Measurements from ENCODE around the gene SYVN1.

The SYVN1 gene

DNA sequence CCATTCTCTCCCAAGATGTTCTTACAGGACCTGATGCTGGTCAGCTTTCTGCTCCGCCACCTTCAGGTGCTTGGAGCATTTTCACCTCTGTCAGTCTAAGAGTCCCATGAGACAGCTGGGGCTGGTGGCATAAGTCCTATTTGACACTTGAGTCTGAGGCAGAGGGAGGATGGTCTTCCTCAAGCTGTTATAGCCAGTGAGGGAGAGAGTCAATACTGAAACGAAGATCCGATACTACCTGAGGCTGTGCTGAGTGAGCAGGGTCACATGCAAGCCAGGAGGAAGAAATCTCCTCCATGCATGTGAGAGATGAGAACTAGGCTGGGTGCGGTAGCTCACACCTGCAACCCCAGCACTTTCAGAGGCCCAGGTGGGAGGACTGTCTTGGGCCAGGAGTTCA, 44.7 kb downstream of the SYVN1 start:
- H3K9ac ChIP-seq (ENCODE audit: low read depth in 1 of 2, low read length in 2 of 2), result no peak overlapping the region
- H3K4me1 ChIP-seq (ENCODE audit: control insufficient read depth in 2 of 2, insufficient read depth in 2 of 2, low read length in 2 of 2), result peaks cover 5 to 10% of the 10 kb centered on the region in 2 donors
- H3K27ac ChIP-seq (ENCODE audit: low read depth in 2 of 2, low read length in 2 of 2), result no peak overlapping the region
- peaks cover 38 to 47% of the 10 kb centered on the region in 2 donors for H3K36me3 ChIP-seq (ENCODE audit: control insufficient read depth in 2 of 2, insufficient read depth in 2 of 2, low read length in 2 of 2)
- H3K9me3 ChIP-seq (ENCODE audit: control insufficient read depth in 2 of 2, low read length in 2 of 2), result no peaks in the 10 kb centered on the region
- no peak overlapping the region for H3K4me3 ChIP-seq (ENCODE audit: low read length in 2 of 2)
- no peaks in the 10 kb centered on the region for H3K27me3 ChIP-seq (ENCODE audit: control insufficient read depth in 2 of 2, insufficient read depth in 2 of 2, low read length in 2 of 2)

DNA sequence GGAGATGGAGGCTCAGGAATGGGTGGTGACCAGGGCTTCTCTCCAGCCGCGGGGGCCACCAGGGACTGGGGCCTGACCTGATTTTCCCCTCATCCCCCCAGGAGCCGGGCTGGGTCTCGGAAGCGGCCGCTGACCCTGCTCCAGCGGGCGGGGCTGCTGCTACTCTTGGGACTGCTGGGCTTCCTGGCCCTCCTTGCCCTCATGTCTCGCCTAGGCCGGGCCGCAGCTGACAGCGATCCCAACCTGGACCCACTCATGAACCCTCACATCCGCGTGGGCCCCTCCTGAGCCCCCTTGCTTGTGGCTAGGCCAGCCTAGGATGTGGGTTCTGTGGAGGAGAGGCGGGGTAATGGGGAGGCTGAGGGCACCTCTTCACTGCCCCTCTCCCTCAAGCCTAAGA, 46.5 kb downstream of the SYVN1 start:
- Histone ChIP-seq H3K4me1 (ENCODE audit: control insufficient read depth in 2 of 2, insufficient read depth in 2 of 2, low read length in 2 of 2) (peaks cover 13 to 21% of the 10 kb centered on the region in 2 donors), H3K9ac (ENCODE audit: low read depth in 1 of 2, low read length in 2 of 2) (no peak overlapping the region), H3K36me3 (ENCODE audit: control insufficient read depth in 2 of 2, insufficient read depth in 2 of 2, low read length in 2 of 2) (peaks cover 38 to 47% of the 10 kb centered on the region in 2 donors), H3K27me3 (ENCODE audit: control insufficient read depth in 2 of 2, insufficient read depth in 2 of 2, low read length in 2 of 2) (no peaks in the 10 kb centered on the region), H3K27ac (ENCODE audit: low read depth in 2 of 2, low read length in 2 of 2) (no peak overlapping the region), H3K9me3 (ENCODE audit: control insufficient read depth in 2 of 2, low read length in 2 of 2) (no peaks in the 10 kb centered on the region), H3K4me3 (ENCODE audit: low read length in 2 of 2) (no peak overlapping the region)

DNA sequence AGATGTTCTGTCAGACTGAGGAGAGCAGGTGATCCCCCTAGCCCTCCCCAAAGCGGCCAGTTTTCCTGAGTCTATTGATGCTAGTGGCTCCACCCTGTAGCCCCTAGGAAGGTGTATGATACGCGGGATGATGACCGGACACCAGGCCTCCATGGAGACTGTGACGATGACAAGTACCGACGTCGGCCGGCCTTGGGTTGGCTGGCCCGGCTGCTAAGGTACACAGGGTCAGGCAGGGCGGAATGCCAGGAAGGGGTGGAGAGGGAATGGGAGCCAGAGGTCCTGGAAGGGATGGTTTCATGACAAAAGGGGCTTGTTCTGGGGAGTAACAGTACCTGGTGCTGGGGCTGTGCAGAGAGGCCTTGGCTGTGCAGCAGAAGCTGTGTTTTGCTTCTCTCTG, 47.1 kb downstream of the SYVN1 start:
- H3K9me3 ChIP-seq (ENCODE audit: control insufficient read depth in 2 of 2, low read length in 2 of 2), result no peaks in the 10 kb centered on the region
- H3K36me3 ChIP-seq (ENCODE audit: control insufficient read depth in 2 of 2, insufficient read depth in 2 of 2, low read length in 2 of 2), result peaks cover 38 to 47% of the 10 kb centered on the region in 2 donors
- peaks cover 13 to 21% of the 10 kb centered on the region in 2 donors for H3K4me1 ChIP-seq (ENCODE audit: control insufficient read depth in 2 of 2, insufficient read depth in 2 of 2, low read length in 2 of 2)
- no peaks in the 10 kb centered on the region for H3K27me3 ChIP-seq (ENCODE audit: control insufficient read depth in 2 of 2, insufficient read depth in 2 of 2, low read length in 2 of 2)
- no peak overlapping the region for H3K9ac ChIP-seq (ENCODE audit: low read depth in 1 of 2, low read length in 2 of 2)
- no peak overlapping the region for H3K27ac ChIP-seq (ENCODE audit: low read depth in 2 of 2, low read length in 2 of 2)
- no peak overlapping the region for H3K4me3 ChIP-seq (ENCODE audit: low read length in 2 of 2)

DNA sequence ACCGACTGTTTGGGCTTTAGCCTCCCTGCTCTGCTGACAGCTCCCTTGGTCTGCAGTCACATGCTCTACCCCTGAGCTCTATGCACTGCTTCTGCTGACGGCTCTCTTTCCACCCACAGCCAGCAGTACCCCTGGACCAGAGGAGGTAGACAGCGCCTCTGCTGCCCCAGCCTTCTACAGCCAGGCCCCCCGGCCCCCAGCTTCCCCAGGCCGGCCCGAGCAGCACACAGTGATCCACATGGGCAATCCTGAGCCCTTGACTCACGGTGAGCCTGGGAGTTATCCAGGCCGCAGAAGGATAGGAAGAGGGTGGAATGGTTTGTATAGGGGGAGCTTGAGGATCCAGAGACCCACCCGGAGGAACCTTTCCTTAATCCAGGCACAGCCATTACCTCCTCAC, 47.5 kb downstream of the SYVN1 start:
- Histone ChIP-seq H3K4me1 (ENCODE audit: control insufficient read depth in 2 of 2, insufficient read depth in 2 of 2, low read length in 2 of 2) (peaks cover 13 to 21% of the 10 kb centered on the region in 2 donors), H3K36me3 (ENCODE audit: control insufficient read depth in 2 of 2, insufficient read depth in 2 of 2, low read length in 2 of 2) (peaks cover 38 to 47% of the 10 kb centered on the region in 2 donors), H3K4me3 (ENCODE audit: low read length in 2 of 2) (no peak overlapping the region), H3K9ac (ENCODE audit: low read depth in 1 of 2, low read length in 2 of 2) (no peak overlapping the region), H3K9me3 (ENCODE audit: control insufficient read depth in 2 of 2, low read length in 2 of 2) (no peaks in the 10 kb centered on the region), H3K27ac (ENCODE audit: low read depth in 2 of 2, low read length in 2 of 2) (no peak overlapping the region), H3K27me3 (ENCODE audit: control insufficient read depth in 2 of 2, insufficient read depth in 2 of 2, low read length in 2 of 2) (no peaks in the 10 kb centered on the region)

DNA sequence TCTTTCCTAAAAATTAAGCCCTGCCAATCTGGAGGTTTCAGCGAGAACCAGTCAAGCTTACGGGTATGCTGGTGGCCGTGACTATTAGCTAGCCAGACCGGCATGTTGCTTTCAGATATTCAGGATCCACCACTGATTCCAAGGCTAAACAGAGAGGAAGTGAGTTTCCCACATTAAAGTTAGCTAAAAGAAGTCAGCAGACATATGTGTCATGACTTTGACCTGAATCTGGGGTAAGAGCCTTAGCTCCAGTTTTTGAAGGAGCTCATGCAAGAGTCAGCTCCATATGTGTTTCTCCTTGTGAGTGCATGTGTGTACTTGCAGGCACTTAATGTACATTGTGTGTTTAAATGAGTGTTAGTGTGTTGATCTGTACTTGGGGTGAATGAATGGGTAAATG, 48.9 kb downstream of the SYVN1 start:
- Histone ChIP-seq H3K9me3 (ENCODE audit: control insufficient read depth in 2 of 2, low read length in 2 of 2) (no peaks in the 10 kb centered on the region), H3K27me3 (ENCODE audit: control insufficient read depth in 2 of 2, insufficient read depth in 2 of 2, low read length in 2 of 2) (no peaks in the 10 kb centered on the region), H3K9ac (ENCODE audit: low read depth in 1 of 2, low read length in 2 of 2) (no peak overlapping the region), H3K36me3 (ENCODE audit: control insufficient read depth in 2 of 2, insufficient read depth in 2 of 2, low read length in 2 of 2) (peaks cover 38 to 47% of the 10 kb centered on the region in 2 donors), H3K4me3 (ENCODE audit: low read length in 2 of 2) (no peak overlapping the region), H3K4me1 (ENCODE audit: control insufficient read depth in 2 of 2, insufficient read depth in 2 of 2, low read length in 2 of 2) (peaks cover 13 to 21% of the 10 kb centered on the region in 2 donors), H3K27ac (ENCODE audit: low read depth in 2 of 2, low read length in 2 of 2) (no peak overlapping the region)

DNA sequence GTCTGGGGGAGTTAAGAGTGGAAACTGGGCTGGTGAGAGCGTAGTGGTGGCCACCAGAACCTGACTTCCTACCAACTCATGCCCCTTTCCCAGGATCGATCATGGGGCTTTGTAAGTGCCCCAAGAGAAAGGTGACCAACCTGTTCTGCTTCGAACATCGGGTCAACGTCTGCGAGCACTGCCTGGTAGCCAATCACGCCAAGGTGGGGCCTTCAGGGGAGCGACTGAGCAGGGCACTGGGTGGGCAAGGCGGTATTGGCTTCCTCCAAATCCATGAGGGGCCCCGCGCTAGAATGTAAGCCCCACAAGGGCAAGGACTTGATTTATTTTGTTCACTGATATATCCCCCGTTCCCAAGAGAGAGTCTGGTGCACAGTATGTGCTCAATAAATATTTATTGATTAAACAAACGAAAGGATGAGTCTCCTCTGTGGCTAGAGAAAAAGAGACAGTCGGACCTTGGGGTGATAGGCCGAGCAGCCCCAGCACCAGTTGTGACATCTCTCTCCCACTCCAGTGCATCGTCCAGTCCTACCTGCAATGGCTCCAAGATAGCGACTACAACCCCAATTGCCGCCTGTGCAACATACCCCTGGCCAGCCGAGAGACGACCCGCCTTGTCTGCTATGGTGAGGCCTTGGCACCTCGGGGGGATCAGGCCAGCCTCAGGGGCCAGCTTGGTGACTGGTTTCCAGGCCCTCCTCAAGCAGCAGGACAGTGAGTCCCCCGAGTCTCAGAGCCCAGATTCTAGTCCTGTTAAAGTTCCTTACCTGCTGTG, 49.5 kb downstream of the SYVN1 start:
- Histone ChIP-seq H3K27me3 (ENCODE audit: control insufficient read depth in 2 of 2, insufficient read depth in 2 of 2, low read length in 2 of 2) (no peaks in the 10 kb centered on the region), H3K27ac (ENCODE audit: low read depth in 2 of 2, low read length in 2 of 2) (peak overlapping the region; percentile 89 to 96), H3K4me3 (ENCODE audit: low read length in 2 of 2) (peak overlapping the region; percentile 70 to 97), H3K9ac (ENCODE audit: low read depth in 1 of 2, low read length in 2 of 2) (peak overlapping the region; percentile 75 to 96), H3K4me1 (ENCODE audit: control insufficient read depth in 2 of 2, insufficient read depth in 2 of 2, low read length in 2 of 2) (peaks cover 13 to 21% of the 10 kb centered on the region in 2 donors), H3K36me3 (ENCODE audit: control insufficient read depth in 2 of 2, insufficient read depth in 2 of 2, low read length in 2 of 2) (peaks cover 38 to 47% of the 10 kb centered on the region in 2 donors), H3K9me3 (ENCODE audit: control insufficient read depth in 2 of 2, low read length in 2 of 2) (no peaks in the 10 kb centered on the region)

DNA sequence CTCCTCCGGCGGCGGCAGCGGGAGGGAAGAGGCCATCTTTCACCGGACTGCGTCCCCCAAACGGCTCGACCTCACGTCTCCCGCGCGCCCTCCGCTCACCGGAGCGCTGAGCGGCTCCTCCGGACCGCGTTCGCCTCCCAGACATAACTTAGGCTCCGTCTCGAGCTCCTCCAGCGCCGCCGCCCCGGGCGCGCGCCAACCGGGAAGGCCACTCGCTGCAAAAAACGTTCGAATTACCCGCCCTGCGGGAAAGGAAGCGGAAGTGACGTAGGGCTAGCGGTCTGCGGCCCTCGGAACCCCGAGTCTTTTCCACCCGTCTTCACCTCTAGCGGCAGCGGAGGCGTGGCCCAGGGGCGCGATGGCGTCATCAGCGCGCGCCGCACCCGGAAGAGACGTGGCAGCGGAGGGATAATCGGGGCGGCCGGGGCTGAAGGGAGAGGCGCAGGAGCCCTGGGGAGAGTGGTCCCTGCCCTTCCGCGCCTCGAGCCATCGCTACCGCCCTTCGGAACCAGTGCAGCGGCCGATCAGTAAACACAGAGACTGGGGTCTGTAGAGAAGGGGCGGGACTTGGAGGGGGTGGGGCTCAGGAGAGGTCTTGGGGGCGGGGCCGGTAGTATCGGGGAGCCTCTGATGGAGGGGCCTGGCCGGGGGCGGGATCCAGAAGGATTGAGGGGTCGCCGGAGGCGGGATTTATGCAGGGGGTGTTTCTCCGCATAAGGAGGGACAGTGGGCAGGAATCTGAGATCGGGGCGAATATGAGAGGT, 50.3 kb downstream of the SYVN1 start, which contains the start of the genes CDCA5 and ZFPL1:
CDCA5 (minus strand) TSS at position 207 of the 764 bp plus-strand sequence; CDS start at position 145, 62 bp downstream.
ZFPL1 (plus strand) TSS at position 389 of the 764 bp plus-strand sequence. CDS start 477 bp downstream, outside the sequence.
- Histone ChIP-seq H3K4me3 (ENCODE audit: low read length in 2 of 2) (peak within 1 kb of the TSS; percentile 70 to 97), H3K27ac (ENCODE audit: low read depth in 2 of 2, low read length in 2 of 2) (peak within 1 kb of the TSS; percentile 89 to 96), H3K36me3 (ENCODE audit: control insufficient read depth in 2 of 2, insufficient read depth in 2 of 2, low read length in 2 of 2) (peaks cover 31 to 40% of the 10 kb centered on the region in 2 donors), H3K9ac (ENCODE audit: low read depth in 1 of 2, low read length in 2 of 2) (peak within 1 kb of the TSS; percentile 75 to 96), H3K27me3 (ENCODE audit: control insufficient read depth in 2 of 2, insufficient read depth in 2 of 2, low read length in 2 of 2) (no peaks in the 10 kb centered on the region), H3K4me1 (ENCODE audit: control insufficient read depth in 2 of 2, insufficient read depth in 2 of 2, low read length in 2 of 2) (peaks cover 13 to 21% of the 10 kb centered on the region in 2 donors), H3K9me3 (ENCODE audit: control insufficient read depth in 2 of 2, low read length in 2 of 2) (no peaks in the 10 kb centered on the region)

DNA sequence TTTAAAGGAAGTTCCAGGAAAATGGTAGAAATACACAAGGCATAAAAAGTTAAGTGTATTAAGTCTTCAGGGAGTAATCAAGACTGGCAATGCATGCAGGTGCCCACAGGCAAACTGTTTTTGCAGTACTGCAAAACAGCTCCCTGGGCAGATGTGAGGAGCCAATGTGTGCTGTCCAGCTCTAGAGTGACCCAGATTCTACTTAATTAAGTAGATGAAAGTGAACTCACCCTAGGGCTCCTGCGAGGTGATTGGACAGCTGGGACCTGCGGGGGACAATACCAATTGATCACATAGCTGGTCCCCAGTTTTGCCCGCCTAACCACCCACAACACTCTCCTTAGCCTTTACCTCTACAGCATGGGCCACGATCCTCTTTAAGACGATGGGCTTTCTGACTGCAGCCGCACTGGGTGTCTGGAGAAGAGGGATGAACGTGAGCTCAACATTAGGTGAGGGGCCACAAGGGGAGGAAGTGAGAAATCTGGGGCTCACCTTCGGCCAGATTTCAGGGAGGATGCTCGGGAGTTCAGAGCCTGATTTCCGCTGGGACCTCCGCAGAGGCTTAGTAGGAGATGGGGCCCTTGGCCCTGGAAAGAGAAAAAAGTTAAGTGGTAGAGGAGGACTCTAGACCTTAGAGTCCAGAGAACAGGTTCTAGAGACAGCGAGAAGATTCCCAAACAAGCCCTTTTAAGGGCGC, 51.0 kb downstream of the SYVN1 start:
- no peaks in the 10 kb centered on the region for H3K27me3 ChIP-seq (ENCODE audit: control insufficient read depth in 2 of 2, insufficient read depth in 2 of 2, low read length in 2 of 2)
- H3K27ac ChIP-seq (ENCODE audit: low read depth in 2 of 2, low read length in 2 of 2), result peak overlapping the region in 1 of 2 donors; percentile 96
- H3K9ac ChIP-seq (ENCODE audit: low read depth in 1 of 2, low read length in 2 of 2), result peak overlapping the region; percentile 56 to 75
- peaks cover 15 to 24% of the 10 kb centered on the region in 2 donors for H3K4me1 ChIP-seq (ENCODE audit: control insufficient read depth in 2 of 2, insufficient read depth in 2 of 2, low read length in 2 of 2)
- peak overlapping the region; percentile 70 to 97 for H3K4me3 ChIP-seq (ENCODE audit: low read length in 2 of 2)
- H3K9me3 ChIP-seq (ENCODE audit: control insufficient read depth in 2 of 2, low read length in 2 of 2), result no peaks in the 10 kb centered on the region
- H3K36me3 ChIP-seq (ENCODE audit: control insufficient read depth in 2 of 2, insufficient read depth in 2 of 2, low read length in 2 of 2), result peaks cover 24 to 34% of the 10 kb centered on the region in 2 donors

DNA sequence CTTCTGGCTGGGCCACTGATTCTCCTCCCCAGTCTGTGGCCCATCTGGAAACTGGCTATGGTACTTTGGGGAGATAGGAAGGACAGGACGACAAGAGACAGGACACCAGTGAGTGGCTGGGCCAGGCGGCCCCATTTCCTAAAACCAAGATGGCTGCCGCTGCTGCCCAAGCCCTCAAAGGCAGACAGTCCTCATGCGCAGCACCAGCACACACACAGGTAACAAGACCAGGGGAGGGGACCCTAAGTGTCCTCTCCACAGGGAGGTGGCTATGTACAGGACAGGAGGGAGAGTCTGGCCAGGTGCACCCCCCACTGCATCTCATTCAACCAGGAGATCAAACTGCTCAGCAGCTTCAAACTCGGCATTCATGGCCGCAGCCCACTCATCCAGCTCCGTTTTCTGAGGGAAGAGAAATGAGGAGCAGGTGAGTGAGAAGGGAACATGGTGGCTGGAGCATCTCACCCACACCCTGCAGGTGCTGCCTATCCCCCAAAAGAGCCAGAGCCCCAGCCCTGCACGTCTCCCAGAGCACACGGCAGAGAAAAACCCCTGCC, 55.5 kb downstream of the SYVN1 start:
- no peaks in the 10 kb centered on the region for H3K36me3 ChIP-seq (ENCODE audit: control insufficient read depth in 2 of 2, insufficient read depth in 2 of 2, low read length in 2 of 2)
- H3K9me3 ChIP-seq (ENCODE audit: control insufficient read depth in 2 of 2, low read length in 2 of 2), result no peaks in the 10 kb centered on the region
- H3K4me3 ChIP-seq (ENCODE audit: low read length in 2 of 2), result no peak overlapping the region
- H3K27ac ChIP-seq (ENCODE audit: low read depth in 2 of 2, low read length in 2 of 2), result no peak overlapping the region
- no peaks in the 10 kb centered on the region for H3K27me3 ChIP-seq (ENCODE audit: control insufficient read depth in 2 of 2, insufficient read depth in 2 of 2, low read length in 2 of 2)
- no peak overlapping the region for H3K9ac ChIP-seq (ENCODE audit: low read depth in 1 of 2, low read length in 2 of 2)
- H3K4me1 ChIP-seq (ENCODE audit: control insufficient read depth in 2 of 2, insufficient read depth in 2 of 2, low read length in 2 of 2), result peaks cover 12% of the 10 kb centered on the region in 2 donors
